Breast epithelium (tissue), 4 donors: ENCODE results near the gene TRMT5. TPM values are rescaled to one million over a fixed set of nuclear protein-coding genes. Genes with fewer than 3 reads are reported as not detected.

Experiments
- DNase-seq, 2 donors: peaks; one replicate each; pipeline ENCODE4 v3.0.0-alpha.2; 2019; ENCODE audit warnings: low spot score in 2 of 2
- H3K27ac ChIP-seq, 2 donors: fragments of 200-600 bp; sonication (generic) in 1 of 2; one replicate each; pipeline ENCODE4 v1.5.1; 2016 to 2019; ENCODE audit warnings: mild to moderate bottlenecking in 1 of 2
- H3K27me3 ChIP-seq, 2 donors: fragments of 200-600 bp; sonication (generic) in 1 of 2; one replicate each; pipeline versions ENCODE4 v1.5.1 to v1.6.0; 2017 to 2019; ENCODE audit warnings: control low read depth in 1 of 2, mild to moderate bottlenecking in 1 of 2
- H3K36me3 ChIP-seq: fragments of 200-600 bp; one replicate; pipeline ENCODE4 v1.5.1; 2019
- H3K4me1 ChIP-seq, 2 donors: fragments of 200-600 bp; sonication (generic); one replicate each; pipeline ENCODE4 v1.5.1; 2016 to 2019; ENCODE audit warnings: control low read depth in 1 of 2
- H3K4me3 ChIP-seq, 3 donors: fragments of 200-600 bp; sonication (generic); 1 replicate in 2 of 3; 2 replicates in 1 of 3; pipeline ENCODE4 v1.5.1; 2016 to 2019; ENCODE audit warnings: mild to moderate bottlenecking in 3 of 3, moderate library complexity in 2 of 3
- H3K9me3 ChIP-seq, 2 donors: fragments of 200-600 bp; sonication (generic) in 1 of 2; one replicate each; pipeline ENCODE4 v1.5.1; 2016 to 2019; ENCODE audit warnings: control low read depth in 1 of 2
- CTCF ChIP-seq, 3 donors: fragments of 450-650 bp; IDR thresholded peaks; one replicate each; pipeline ENCODE4 v1.5.1; 2016 to 2017; ENCODE audit warnings: antibody characterized with exemption in 3 of 3, mild to moderate bottlenecking in 3 of 3, moderate library complexity in 3 of 3
- POLR2A ChIP-seq: fragments of 450-650 bp; IDR thresholded peaks from one replicate; pipeline ENCODE4 v1.6.1; 2016; ENCODE audit warnings: antibody characterized with exemption, mild to moderate bottlenecking, moderate library complexity
- POLR2AphosphoS5 ChIP-seq, 3 donors: sonication (generic); formaldehyde crosslinking; IDR thresholded peaks; one replicate each; pipeline ENCODE4 v1.6.1; 2017; ENCODE audit warnings: antibody characterized with exemption in 3 of 3
- intact Hi-C: fragments of 100-400 bp; cut with DNase I; formaldehyde crosslinking; loops from one replicate; pipeline ENCODE4 v1.15.1; 2023; ENCODE audit warnings: low total_unique reads
- total RNA-seq, 3 donors: library from RNA; depleted of rRNA; stranded (reverse); fragments of >200 nt; gene quantifications; one replicate each; pipeline ENCODE4 v1.1.0, GENCODE V29; 2016

The TRMT5 gene
- total RNA-seq, 3 donors from 2014 or later = 8.8 to 13.8 (median 11.4) TPM

GRCh38 chr14:60965402-60965801 lies 15.5 kb downstream of the TRMT5 start:
- no peak overlapping the region for H3K27ac ChIP-seq
- intact Hi-C loops = no loop called here
- no peaks in the 10 kb centered on the region for H3K27me3 ChIP-seq
- TF ChIP-seq POLR2A (no peak), CTCF (IDR thresholded peaks at IDR 0.05) (no peak), POLR2AphosphoS5 (IDR thresholded peaks at IDR 0.05) (no peak)
- no peaks in the 10 kb centered on the region for H3K36me3 ChIP-seq
- H3K9me3 ChIP-seq = no peaks in the 10 kb centered on the region
- H3K4me3 ChIP-seq = no peak overlapping the region
- no peaks in the 10 kb centered on the region for H3K4me1 ChIP-seq
- DNase-seq = no peak

GRCh38 chr14:60964904-60965303 lies 16.0 kb downstream of the TRMT5 start:
- no peak for TF ChIP-seq CTCF (IDR thresholded peaks at IDR 0.05)
- no peak for TF ChIP-seq POLR2AphosphoS5 (IDR thresholded peaks at IDR 0.05)
- TF ChIP-seq POLR2A = no peak
- Histone ChIP-seq H3K4me3 (no peak overlapping the region), H3K36me3 (no peaks in the 10 kb centered on the region), H3K27ac (no peak overlapping the region), H3K27me3 (no peaks in the 10 kb centered on the region), H3K9me3 (no peaks in the 10 kb centered on the region), H3K4me1 (no peaks in the 10 kb centered on the region)
- no peak for DNase-seq
- intact Hi-C loops = loop anchor here (5.0 kb wide), 1 partner anchor 133 kb away; no protein-coding TSS in a partner anchor

GRCh38 chr14:60963761-60964160 lies 17.1 kb downstream of the TRMT5 start:
- no peaks in the 10 kb centered on the region for H3K36me3 ChIP-seq
- no peak overlapping the region for H3K4me3 ChIP-seq
- TF ChIP-seq CTCF (IDR thresholded peaks at IDR 0.05) = no peak
- no peak for TF ChIP-seq POLR2A
- no peak for TF ChIP-seq POLR2AphosphoS5 (IDR thresholded peaks at IDR 0.05)
- DNase-seq = no peak
- no peaks in the 10 kb centered on the region for H3K27me3 ChIP-seq
- no peaks in the 10 kb centered on the region for H3K4me1 ChIP-seq
- no peak overlapping the region for H3K27ac ChIP-seq
- H3K9me3 ChIP-seq = peaks cover 7% of the 10 kb centered on the region in 2 donors
- intact Hi-C loops = loop anchor here (5.0 kb wide), 1 partner anchor 131 kb away; no protein-coding TSS in a partner anchor

- H3K4me3 ChIP-seq = no peak overlapping the region
- DNase-seq = no peak
- H3K27ac ChIP-seq = no peak overlapping the region
- no peaks in the 10 kb centered on the region for H3K27me3 ChIP-seq
- no peaks in the 10 kb centered on the region for H3K36me3 ChIP-seq
- no peak for TF ChIP-seq CTCF (IDR thresholded peaks at IDR 0.05)
- TF ChIP-seq POLR2AphosphoS5 (IDR thresholded peaks at IDR 0.05) = no peak
- TF ChIP-seq POLR2A = no peak
- no peaks in the 10 kb centered on the region for H3K4me1 ChIP-seq
- intact Hi-C loops = no loop called here
- H3K9me3 ChIP-seq = peaks cover 21 to 49% of the 10 kb centered on the region in 2 donors
These were observed 22.7 kb downstream of the TRMT5 start for GRCh38 chr14:60958146-60958545.

- Histone ChIP-seq H3K9me3 (peaks cover 21 to 55% of the 10 kb centered on the region in 2 donors), H3K4me3 (no peak overlapping the region), H3K27me3 (no peaks in the 10 kb centered on the region), H3K4me1 (no peaks in the 10 kb centered on the region), H3K27ac (no peak overlapping the region), H3K36me3 (no peaks in the 10 kb centered on the region)
- TF ChIP-seq POLR2AphosphoS5 (IDR thresholded peaks at IDR 0.05) (no peak), CTCF (IDR thresholded peaks at IDR 0.05) (no peak), POLR2A (no peak)
- no peak for DNase-seq
- intact Hi-C loops = no loop called here
These were observed 24.2 kb downstream of the TRMT5 start for GRCh38 chr14:60956632-60957031.
